PC-3 (cell line): Measurements from ENCODE around the gene EEPD1. TPM values are rescaled to one million over a fixed set of nuclear protein-coding genes. Genes with fewer than 3 reads are reported as not detected.
A peak's percentile ranks its signal among the peaks of the same experiment; 100 is the strongest.

Experiments used
- ATAC-seq: fragments of 200-7000 bp; cut with Tn5 transposase; 2 replicates; pipeline ENCODE4 v1.9.1; 2020; ENCODE audit warnings: mild to moderate bottlenecking, moderate library complexity
- BruUV-seq: library from RNA; stranded (reverse); fragments of 400-500 nt; replicated peaks from 2 replicates; lab custom pipeline; 2021; lab: Mats Ljungman, UMichigan
- CTCF ChIA-PET: fragments of 300-600 bp; sonication (Branson Sonifier 250); formaldehyde crosslinking; loops from one replicate; lab custom pipeline; 2022; ENCODE audit warnings: antibody characterized with exemption; lab: Charles Lee
- POLR2A ChIA-PET: fragments of 300-600 bp; sonication (Branson Sonifier 250); formaldehyde crosslinking; loops from one replicate; lab custom pipeline; 2022; ENCODE audit warnings: antibody characterized with exemption; ENCODE audit not compliant: unreplicated experiment; lab: Charles Lee
- DNase-seq: peaks from one replicate; pipeline ENCODE4 v3.0.0-alpha.2; 2015
- H2AFZ ChIP-seq: fragments of 300-600 bp; sonication (generic); 2 replicates; pipeline ENCODE4 v1.6.0; 2016; ENCODE audit warnings: antibody characterized with exemption, low read length
- H3F3A ChIP-seq: fragments of 300-600 bp; sonication (generic); one replicate; pipeline ENCODE4 v1.6.0; 2017; ENCODE audit warnings: antibody characterized with exemption, low read length, control low read depth, mild to moderate bottlenecking; ENCODE audit not compliant: unreplicated experiment
- H3K27ac ChIP-seq: fragments of 300-600 bp; sonication (generic); 2 replicates; pipeline ENCODE4 v1.5.1; 2016; ENCODE audit warnings: mild to moderate bottlenecking, low read length
- H3K27me3 ChIP-seq: fragments of 300-600 bp; sonication (generic); 2 replicates; pipeline ENCODE4 v1.6.1; 2016; ENCODE audit warnings: low read length, mixed read lengths
- H3K36me3 ChIP-seq: fragments of 300-600 bp; sonication (generic); 2 replicates; pipeline ENCODE4 v1.6.1; 2016; ENCODE audit warnings: low read depth, mixed run types, low read length, mixed read lengths
- H3K4me1 ChIP-seq: fragments of 300-600 bp; sonication (generic); 2 replicates; pipeline ENCODE4 v1.5.1; 2016; ENCODE audit warnings: low read length; ENCODE audit not compliant: insufficient read depth
- H3K4me2 ChIP-seq: fragments of 300-600 bp; sonication (generic); 2 replicates; pipeline ENCODE4 v1.6.0; 2016; ENCODE audit warnings: low read length
- H3K4me3 ChIP-seq: fragments of 300-600 bp; sonication (generic); 2 replicates; pipeline ENCODE4 v1.5.1; 2016; ENCODE audit warnings: mild to moderate bottlenecking, low read length, mixed read lengths
- H3K79me2 ChIP-seq: fragments of 300-600 bp; sonication (generic); 2 replicates; pipeline ENCODE4 v1.6.1; 2017; ENCODE audit warnings: low read length, mixed read lengths
- H3K9ac ChIP-seq: fragments of 300-600 bp; sonication (generic); 2 replicates; pipeline ENCODE4 v1.6.0; 2016; ENCODE audit warnings: mild to moderate bottlenecking, low read length
- H3K9me2 ChIP-seq: fragments of 300-600 bp; sonication (generic); replicated peaks from 2 replicates; pipeline ENCODE4 v1.6.1; 2016; ENCODE audit warnings: mixed run types, low read length, mixed read lengths
- H3K9me3 ChIP-seq: fragments of 300-600 bp; sonication (generic); 2 replicates; pipeline ENCODE4 v1.6.1; 2016; ENCODE audit warnings: low read length, mixed read lengths
- H4K20me1 ChIP-seq: fragments of 300-600 bp; sonication (generic); 2 replicates; pipeline ENCODE4 v1.6.1; 2016; ENCODE audit warnings: low read length, mixed read lengths
- EZH2 ChIP-seq: fragments of 300-600 bp; sonication (generic); IDR thresholded peaks from one replicate; pipeline ENCODE4 v1.6.1; 2017; ENCODE audit warnings: antibody characterized with exemption, mild to moderate bottlenecking, low read length; ENCODE audit not compliant: unreplicated experiment
- EZH2phosphoT487 ChIP-seq: fragments of 300-600 bp; sonication (generic); IDR thresholded peaks from 2 replicates; pipeline ENCODE4 v1.6.1; 2018; ENCODE audit warnings: mild to moderate bottlenecking, antibody characterized with exemption, low read length, borderline replicate concordance
- intact Hi-C: fragments of 100-400 bp; cut with micrococcal nuclease; formaldehyde crosslinking; loops from 2 replicates; pipeline ENCODE4 v1.9.0; 2023
- total RNA-seq: library from RNA; depleted of rRNA; stranded (reverse); fragments of >200 nt; gene quantifications from 2 replicates; pipeline ENCODE4 v1.2.3, GENCODE V29; 2014
- TF ChIP-seq, protein P1 (sequence below): fragments of 300-600 bp; sonication (generic); conservative IDR thresholded peaks from 2 replicates; pipeline ENCODE4 v1.5.1; 2017; ENCODE audit warnings: antibody characterized with exemption, low read depth, mild to moderate bottlenecking, low read length

The EEPD1 gene
- total RNA-seq, 1 experiment from 2014 or later, result 28.3 TPM

GRCh38 chr7:36117203-36117840 lies 35.7 kb upstream of the EEPD1 start:
- Histone ChIP-seq H3K4me1 (peaks cover 51% of the 10 kb centered on the region), H3F3A (peaks cover 21% of the 10 kb centered on the region), H3K9ac (peak overlapping the region; percentile 50), H4K20me1 (no peaks in the 10 kb centered on the region), H3K4me2 (peak overlapping the region; percentile 70), H3K36me3 (no peaks in the 10 kb centered on the region), H3K4me3 (peak overlapping the region; percentile 33; the same call in 1 of the 2 replicates), H3K79me2 (no peaks in the 10 kb centered on the region), H3K9me3 (no peaks in the 10 kb centered on the region), H3K27me3 (no peaks in the 10 kb centered on the region), H3K27ac (peak overlapping the region; percentile 95), H3K9me2 (no peaks in the 10 kb centered on the region), H2AFZ (peak overlapping the region; percentile 45; the same call in 1 of the 2 replicates)
- BruUV-seq, result no TSS peak
- POLR2A ChIA-PET, result no interaction called here
- CTCF ChIA-PET, result no interaction called here
- no peak for ATAC-seq
- no peak for DNase-seq
- TF ChIP-seq EZH2, result no peak
- TF ChIP-seq EZH2phosphoT487, result no peak
- TF ChIP-seq, protein P1, sequence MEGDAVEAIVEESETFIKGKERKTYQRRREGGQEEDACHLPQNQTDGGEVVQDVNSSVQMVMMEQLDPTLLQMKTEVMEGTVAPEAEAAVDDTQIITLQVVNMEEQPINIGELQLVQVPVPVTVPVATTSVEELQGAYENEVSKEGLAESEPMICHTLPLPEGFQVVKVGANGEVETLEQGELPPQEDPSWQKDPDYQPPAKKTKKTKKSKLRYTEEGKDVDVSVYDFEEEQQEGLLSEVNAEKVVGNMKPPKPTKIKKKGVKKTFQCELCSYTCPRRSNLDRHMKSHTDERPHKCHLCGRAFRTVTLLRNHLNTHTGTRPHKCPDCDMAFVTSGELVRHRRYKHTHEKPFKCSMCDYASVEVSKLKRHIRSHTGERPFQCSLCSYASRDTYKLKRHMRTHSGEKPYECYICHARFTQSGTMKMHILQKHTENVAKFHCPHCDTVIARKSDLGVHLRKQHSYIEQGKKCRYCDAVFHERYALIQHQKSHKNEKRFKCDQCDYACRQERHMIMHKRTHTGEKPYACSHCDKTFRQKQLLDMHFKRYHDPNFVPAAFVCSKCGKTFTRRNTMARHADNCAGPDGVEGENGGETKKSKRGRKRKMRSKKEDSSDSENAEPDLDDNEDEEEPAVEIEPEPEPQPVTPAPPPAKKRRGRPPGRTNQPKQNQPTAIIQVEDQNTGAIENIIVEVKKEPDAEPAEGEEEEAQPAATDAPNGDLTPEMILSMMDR, result no peak
- intact Hi-C loops, result no loop called here

DNA sequence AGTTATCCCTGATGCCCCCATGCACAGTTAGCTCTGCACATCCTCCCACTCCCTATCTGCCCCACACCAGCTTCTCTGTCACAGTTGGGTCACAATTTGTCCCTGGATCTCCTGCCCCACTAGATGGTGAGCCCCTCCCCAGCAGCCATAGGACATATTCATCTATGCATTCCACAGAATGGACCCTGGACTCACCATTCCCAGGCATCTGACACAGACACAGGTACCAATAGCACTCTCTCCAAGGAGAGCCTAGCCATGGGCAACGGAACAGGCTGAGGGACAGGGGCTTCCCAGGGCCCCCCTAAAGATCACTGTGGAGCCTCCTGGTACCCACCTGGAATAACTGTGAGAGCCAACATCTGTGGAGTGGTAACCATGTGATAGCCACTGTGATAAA lies 34.7 kb upstream of the EEPD1 start:
- no peaks in the 10 kb centered on the region for H3K9me3 ChIP-seq
- no peaks in the 10 kb centered on the region for H4K20me1 ChIP-seq
- peaks cover 51% of the 10 kb centered on the region for H3K4me1 ChIP-seq
- H2AFZ ChIP-seq, result no peak overlapping the region
- no peak overlapping the region for H3K27ac ChIP-seq
- no peak overlapping the region for H3K4me3 ChIP-seq
- intact Hi-C loops, result no loop called here
- no TSS peak for BruUV-seq
- DNase-seq, result no peak
- ATAC-seq, result no peak
- no peak overlapping the region for H3K4me2 ChIP-seq
- H3K27me3 ChIP-seq, result no peaks in the 10 kb centered on the region
- H3K36me3 ChIP-seq, result no peaks in the 10 kb centered on the region
- ChIA-PET CTCF (no interaction called here), POLR2A (no interaction called here)
- H3K79me2 ChIP-seq, result no peaks in the 10 kb centered on the region
- no peaks in the 10 kb centered on the region for H3K9me2 ChIP-seq
- no peak overlapping the region for H3K9ac ChIP-seq
- peaks cover 21% of the 10 kb centered on the region for H3F3A ChIP-seq
- TF ChIP-seq, protein P1, result no peak
- TF ChIP-seq EZH2phosphoT487 (no peak), EZH2 (no peak)
